IMR-90 (cell line): Measurements from ENCODE around the gene PALS1. TPM values are rescaled to one million over a fixed set of nuclear protein-coding genes. Genes with fewer than 3 reads are reported as not detected.

Experiments used
- ATAC-seq: fragments of 200-7000 bp; cut with Tn5 transposase; 2 replicates; pipeline ENCODE4 v1.9.1; 2020; ENCODE audit warnings: low read depth, mild to moderate bottlenecking, moderate library complexity
- BruUV-seq: library from RNA; stranded (reverse); fragments of 400-500 nt; replicated peaks from 2 replicates; lab custom pipeline; 2021; lab: Mats Ljungman, UMichigan
- CTCF ChIA-PET: fragments of 300-600 bp; formaldehyde crosslinking; extraction: SDS; loops from one replicate; lab custom pipeline; 2021; ENCODE audit warnings: antibody characterized with exemption; lab: Yijun Ruan, JAX
- POLR2A ChIA-PET: fragments of 300-600 bp; sonication (Branson Sonifier 250); formaldehyde crosslinking; loops from one replicate; lab custom pipeline; 2022; ENCODE audit warnings: antibody characterized with exemption; ENCODE audit not compliant: unreplicated experiment; lab: Charles Lee
- DNase-seq: peaks from one replicate; pipeline ENCODE4 v3.0.0; 2013
- H2AFZ ChIP-seq: replicated peaks from 2 replicates; pipeline ENCODE3; 2013; ENCODE audit warnings: low read length, mild to moderate bottlenecking; ENCODE audit not compliant: poor library complexity
- H2AK5ac ChIP-seq: 2 replicates; pipeline ENCODE4 v1.6.1; 2013; ENCODE audit warnings: low read depth, low read length, inconsistent platforms
- H2AK9ac ChIP-seq: replicated peaks from 2 replicates; pipeline ENCODE3; 2013; ENCODE audit warnings: mild to moderate bottlenecking, low read depth, low read length, moderate library complexity; ENCODE audit not compliant: poor library complexity
- H2BK120ac ChIP-seq: 2 replicates; pipeline ENCODE4 v1.6.1; 2013; ENCODE audit warnings: low read depth, low read length, inconsistent platforms
- H2BK15ac ChIP-seq: 3 replicates; pipeline ENCODE4 v1.6.1; 2013; ENCODE audit warnings: low read depth, low read length, inconsistent platforms
- H2BK20ac ChIP-seq: 2 replicates; pipeline ENCODE4 v1.6.1; 2013; ENCODE audit warnings: low read depth, mild to moderate bottlenecking, inconsistent platforms, low read length, moderate library complexity
- H2BK5ac ChIP-seq: 2 replicates; pipeline ENCODE4 v1.6.1; 2013; ENCODE audit warnings: mild to moderate bottlenecking, low read depth, low read length, inconsistent platforms; ENCODE audit not compliant: poor library complexity, severe bottlenecking
- H3K14ac ChIP-seq: replicated peaks from 2 replicates; pipeline ENCODE4 v1.6.1; 2013; ENCODE audit warnings: low read depth, low read length, inconsistent platforms
- H3K18ac ChIP-seq: 2 replicates; pipeline ENCODE4 v1.6.1; 2013; ENCODE audit warnings: low read depth, low read length, control low read depth
- H3K23ac ChIP-seq: 2 replicates; pipeline ENCODE4 v1.6.1; 2013; ENCODE audit warnings: low read depth, low read length, inconsistent platforms
- H3K27ac ChIP-seq: 2 replicates; pipeline ENCODE4 v1.5.1; 2013; ENCODE audit warnings: mild to moderate bottlenecking, control low read depth, low read length; ENCODE audit not compliant: insufficient read depth
- H3K27me3 ChIP-seq: 2 replicates; pipeline ENCODE4 v1.6.1; 2013; ENCODE audit warnings: low read length; ENCODE audit not compliant: control insufficient read depth, insufficient read depth
- H3K36me3 ChIP-seq: 2 replicates; pipeline ENCODE4 v1.6.1; 2013; ENCODE audit warnings: low read length, mixed read lengths; ENCODE audit not compliant: control insufficient read depth, insufficient read depth
- H3K4ac ChIP-seq: 2 replicates; pipeline ENCODE4 v1.6.1; 2013; ENCODE audit warnings: low read depth, low read length, inconsistent platforms
- H3K4me1 ChIP-seq: 2 replicates; pipeline ENCODE4 v1.6.1; 2013; ENCODE audit warnings: low read length, mixed read lengths; ENCODE audit not compliant: control insufficient read depth, insufficient read depth
- H3K4me2 ChIP-seq: 2 replicates; pipeline ENCODE4 v1.6.1; 2013; ENCODE audit warnings: low read depth, mild to moderate bottlenecking, control low read depth, low read length, moderate library complexity
- H3K4me3 ChIP-seq: 2 replicates; pipeline ENCODE4 v1.5.1; 2013; ENCODE audit warnings: low read depth, mild to moderate bottlenecking, control low read depth, low read length, moderate library complexity; ENCODE audit not compliant: insufficient read depth
- H3K56ac ChIP-seq: 2 replicates; pipeline ENCODE4 v1.6.1; 2013; ENCODE audit warnings: low read length, inconsistent platforms; ENCODE audit not compliant: insufficient read depth; ENCODE audit errors: extremely low read depth
- H3K79me1 ChIP-seq, 2 experiments: 2 replicates each; pipeline ENCODE4 v1.6.1; 2013; ENCODE audit warnings: low read length in 2 of 2, inconsistent platforms in 1 of 2, low read depth in 1 of 2
- H3K9ac ChIP-seq: 2 replicates; pipeline ENCODE4 v1.6.1; 2013; ENCODE audit warnings: low read depth, low read length, control low read depth
- H3K9me1 ChIP-seq: 2 replicates; pipeline ENCODE4 v1.6.1; 2013; ENCODE audit warnings: low read length, inconsistent platforms; ENCODE audit not compliant: insufficient read depth
- H3K9me3 ChIP-seq: 2 replicates; pipeline ENCODE4 v1.6.1; 2013; ENCODE audit warnings: low read length; ENCODE audit not compliant: control insufficient read depth, insufficient read depth
- H4K20me1 ChIP-seq: 2 replicates; pipeline ENCODE4 v1.6.1; 2013; ENCODE audit warnings: low read length, inconsistent platforms; ENCODE audit not compliant: insufficient read depth
- H4K5ac ChIP-seq: 2 replicates; pipeline ENCODE4 v1.6.1; 2013; ENCODE audit warnings: mild to moderate bottlenecking, low read depth, low read length, control low read depth
- H4K8ac ChIP-seq, 2 experiments: 2 replicates each; pipeline ENCODE4 v1.6.1; 2013; ENCODE audit warnings: low read depth in 2 of 2, low read length in 2 of 2, control low read depth in 1 of 2, inconsistent platforms in 1 of 2
- H4K91ac ChIP-seq: 2 replicates; pipeline ENCODE4 v1.6.1; 2013; ENCODE audit warnings: low read depth, low read length, inconsistent platforms; ENCODE audit not compliant: insufficient read depth
- BHLHE40 ChIP-seq: fragments of 150-350 bp; IDR thresholded peaks from 2 replicates; pipeline ENCODE4 v1.6.1; 2016; ENCODE audit warnings: mild to moderate bottlenecking, low read depth, low read length
- CEBPB ChIP-seq: IDR thresholded peaks from 2 replicates; pipeline ENCODE4 v1.6.1; 2012; ENCODE audit warnings: low read depth, low read length, improper control_type of control experiment
- CHD1 ChIP-seq: IDR thresholded peaks from 2 replicates; pipeline ENCODE4 v1.6.1; 2012; ENCODE audit warnings: low read depth, low read length, improper control_type of control experiment
- CTCF ChIP-seq: conservative IDR thresholded peaks from 2 replicates; pipeline ENCODE4 v1.5.1; 2012; ENCODE audit warnings: mild to moderate bottlenecking, low read depth, low read length, improper control_type of control experiment
- ELK1 ChIP-seq: fragments of 150-350 bp; IDR thresholded peaks from 2 replicates; pipeline ENCODE4 v1.6.1; 2016; ENCODE audit warnings: low read depth, mild to moderate bottlenecking, low read length, moderate library complexity, borderline replicate concordance
- FOS ChIP-seq: fragments of 150-350 bp; IDR thresholded peaks from 2 replicates; pipeline ENCODE4 v1.6.1; 2016; ENCODE audit warnings: low read depth, low read length
- MAFK ChIP-seq: IDR thresholded peaks from 2 replicates; pipeline ENCODE4 v1.6.1; 2012; ENCODE audit warnings: low read depth, low read length, improper control_type of control experiment
- MAZ ChIP-seq: IDR thresholded peaks from 2 replicates; pipeline ENCODE4 v1.6.1; 2012; ENCODE audit warnings: low read depth, mild to moderate bottlenecking, low read length, improper control_type of control experiment, moderate library complexity, borderline replicate concordance
- MXI1 ChIP-seq: IDR thresholded peaks from 2 replicates; pipeline ENCODE4 v1.6.1; 2012; ENCODE audit warnings: low read depth, mild to moderate bottlenecking, low read length, moderate library complexity, borderline replicate concordance
- NFE2L2 ChIP-seq: fragments of 150-350 bp; IDR thresholded peaks from 2 replicates; pipeline ENCODE4 v1.6.1; 2016; ENCODE audit warnings: low read depth, mild to moderate bottlenecking, low read length
- POLR2A ChIP-seq: IDR thresholded peaks from 2 replicates; pipeline ENCODE4 v1.6.1; 2012; ENCODE audit warnings: mild to moderate bottlenecking, low read depth, low read length
- RAD21 ChIP-seq: IDR thresholded peaks from 2 replicates; pipeline ENCODE4 v1.6.1; 2012; ENCODE audit warnings: low read length, improper control_type of control experiment
- RCOR1 ChIP-seq: IDR thresholded peaks from 2 replicates; pipeline ENCODE4 v1.6.1; 2012; ENCODE audit warnings: mild to moderate bottlenecking, low read length, improper control_type of control experiment; ENCODE audit not compliant: insufficient replicate concordance
- RFX5 ChIP-seq: IDR thresholded peaks from 2 replicates; pipeline ENCODE4 v1.8.0; 2012; ENCODE audit warnings: low read depth, mild to moderate bottlenecking, low read length, moderate library complexity
- SMC3 ChIP-seq: fragments of 150-350 bp; IDR thresholded peaks from 2 replicates; pipeline ENCODE4 v1.6.1; 2016; ENCODE audit warnings: low read depth, mild to moderate bottlenecking, antibody characterized with exemption, low read length, moderate library complexity
- USF2 ChIP-seq: fragments of 150-350 bp; IDR thresholded peaks from 2 replicates; pipeline ENCODE4 v1.6.1; 2017; ENCODE audit warnings: mild to moderate bottlenecking, antibody characterized with exemption, low read length, low read depth
- WGBS, 2 experiments: methylation state at CpG; one replicate each; pipeline versions ENCODE4 v1.1.5 to v1.1.7; 2013; ENCODE audit warnings: missing lambda C conversion rate in 2 of 2; ENCODE audit not compliant: insufficient read length in 1 of 2; ENCODE audit errors: extremely low coverage in 2 of 2; 5-methylcytosine and 5-hydroxymethylcytosine counted together
- dilution Hi-C: fragments of 300-500 bp; cut with HindIII; formaldehyde crosslinking; loops from one replicate; pipeline ENCODE4 v1.14.3; 2018; ENCODE audit warnings: low sequenced_read_pairs; ENCODE audit not compliant: unreplicated experiment
- in situ Hi-C: fragments of 300-500 bp; cut with MboI; formaldehyde crosslinking; loops from 3 replicates; pipeline ENCODE4 v1.14.3; 2019; ENCODE audit warnings: low sequenced_read_pairs, inconsistent platforms, mixed read lengths
- intact Hi-C: fragments of 100-400 bp; cut with micrococcal nuclease; formaldehyde crosslinking; loops from 2 replicates; pipeline ENCODE4 v1.10.0; 2022
- polyA plus RNA-seq, 3 experiments: library from polyadenylated mRNA; depleted of rRNA; stranded (reverse); fragments of >200 nt; gene quantifications; 2 replicates each; pipeline ENCODE4 v1.2.3, GENCODE V29; 2012; ENCODE audit warnings: low replicate concordance in 1 of 3
- total RNA-seq: library from RNA; depleted of rRNA; stranded (reverse); fragments of >200 nt; gene quantifications from 2 replicates; pipeline ENCODE4 v1.2.3, GENCODE V29; 2012

Gene PALS1
- total and polyA plus RNA-seq, 2 of the 4 experiments (the other 2 are of a cell fraction) = 17.7 to 40.1 TPM

GRCh38 chr14:67239582-67239981 lies 1.7 kb upstream of the PALS1 start:
- no peak overlapping the region for H3K4me2 ChIP-seq
- H2BK5ac ChIP-seq = no peak overlapping the region
- no peak overlapping the region for H2AFZ ChIP-seq
- H3K14ac ChIP-seq = no peak overlapping the region
- H4K20me1 ChIP-seq = no peaks in the 10 kb centered on the region; the same call in 1 of the 2 replicates
- no peak overlapping the region for H2BK15ac ChIP-seq
- intact Hi-C loops = no loop called here
- no peak for DNase-seq
- ChIA-PET CTCF (no interaction called here), POLR2A (no interaction called here)
- H2BK20ac ChIP-seq = no peak overlapping the region
- H3K9me1 ChIP-seq = peaks cover 2% of the 10 kb centered on the region; the same call in 1 of the 2 replicates
- no peak overlapping the region for H3K27ac ChIP-seq
- peaks cover 4% of the 10 kb centered on the region for H3K4me1 ChIP-seq
- no peaks in the 10 kb centered on the region for H3K9me3 ChIP-seq
- no peak overlapping the region for H2AK5ac ChIP-seq
- BruUV-seq = no TSS peak
- in situ Hi-C loops = no loop called here
- no peaks in the 10 kb centered on the region for H3K27me3 ChIP-seq
- H4K5ac ChIP-seq = no peak overlapping the region
- H4K91ac ChIP-seq = no peak overlapping the region
- TF ChIP-seq NFE2L2 = no peak
- TF ChIP-seq RAD21 = no peak
- TF ChIP-seq MAZ = no peak
- no peak for TF ChIP-seq RCOR1
- TF ChIP-seq USF2 = no peak
- TF ChIP-seq MXI1 = no peak
- no peak for TF ChIP-seq CEBPB
- TF ChIP-seq ELK1 = no peak
- no peak for TF ChIP-seq BHLHE40
- TF ChIP-seq RFX5 = no peak
- TF ChIP-seq FOS = no peak
- no peak for TF ChIP-seq CTCF
- TF ChIP-seq SMC3 = no peak
- TF ChIP-seq POLR2A = no peak
- TF ChIP-seq CHD1 = no peak
- no peak for TF ChIP-seq MAFK
- H3K79me1 ChIP-seq = peaks cover 0 to 8% of the 10 kb centered on the region in 2 experiments; a peak in 2 of 4 replicates
- ATAC-seq = no peak
- WGBS, 2 experiments = no CpG with 5 or more reads among the region's 14 CpGs
- no peaks in the 10 kb centered on the region for H3K36me3 ChIP-seq
- no peak overlapping the region for H3K18ac ChIP-seq
- H4K8ac ChIP-seq = peak overlapping the region in 1 of 2 experiments; percentile 71; a peak in 2 of 4 replicates
- no peak overlapping the region for H2AK9ac ChIP-seq
- dilution Hi-C loops = no loop called here
- H3K9ac ChIP-seq = no peak overlapping the region
- no peak overlapping the region for H3K4ac ChIP-seq
- no peak overlapping the region for H3K4me3 ChIP-seq
- no peak overlapping the region for H3K23ac ChIP-seq
- no peak overlapping the region for H3K56ac ChIP-seq
- H2BK120ac ChIP-seq = no peak overlapping the region
